CD14-positive monocyte (primary cell): ENCODE measurements around the gene TNNT3. TPM values are rescaled to one million over a fixed set of nuclear protein-coding genes. Genes with fewer than 3 reads are reported as not detected.
A peak's percentile ranks its signal among the peaks of the same experiment; 100 is the strongest.

Experiments
- DNase-seq, 3 donors: peaks; one replicate each; pipeline ENCODE4 v3.0.0-alpha.2; 2011 to 2022
- H2AFZ ChIP-seq: 2 replicates; pipeline ENCODE4 v1.6.0; 2012; ENCODE audit warnings: mild to moderate bottlenecking, low read depth, low read length, inconsistent platforms; ENCODE audit not compliant: insufficient read depth, poor library complexity, severe bottlenecking
- H3K27ac ChIP-seq, 2 donors: 1 replicate in 1 of 2; 2 replicates in 1 of 2; pipeline ENCODE4 v1.5.1; 2012 to 2013; ENCODE audit warnings: low read length in 2 of 2, control low read depth in 1 of 2, inconsistent platforms in 1 of 2, low read depth in 1 of 2, mild to moderate bottlenecking in 1 of 2
- H3K27me3 ChIP-seq, 2 donors: one replicate each; pipeline versions ENCODE4 v1.6.0 to v1.6.1; 2011 to 2013; ENCODE audit warnings: low read length in 2 of 2; ENCODE audit not compliant: control insufficient read depth in 2 of 2, insufficient read depth in 2 of 2
- H3K36me3 ChIP-seq, 2 donors: replicated peaks in 1 of 2; 1 replicate in 1 of 2; 2 replicates in 1 of 2; pipeline versions ENCODE4 v1.5.1 to v1.6.1; 2012 to 2013; ENCODE audit warnings: low read length in 2 of 2, control low read depth in 1 of 2, inconsistent platforms in 1 of 2, mild to moderate bottlenecking in 1 of 2; ENCODE audit not compliant: insufficient read depth in 2 of 2, control insufficient read depth in 1 of 2
- H3K4me1 ChIP-seq, 2 donors: 1 replicate in 1 of 2; 2 replicates in 1 of 2; pipeline versions ENCODE4 v1.5.1 to v1.6.1; 2012 to 2013; ENCODE audit warnings: low read length in 2 of 2, control low read depth in 1 of 2, inconsistent platforms in 1 of 2, mild to moderate bottlenecking in 1 of 2, moderate library complexity in 1 of 2; ENCODE audit not compliant: insufficient read depth in 2 of 2, control insufficient read depth in 1 of 2
- H3K4me2 ChIP-seq: replicated peaks from 2 replicates; pipeline ENCODE3; 2012; ENCODE audit warnings: low read length, moderate library complexity, mild to moderate bottlenecking; ENCODE audit not compliant: poor library complexity, severe bottlenecking; ENCODE audit errors: extremely low read depth
- H3K4me3 ChIP-seq, 3 experiments: fragments of 200-600 bp in 1 of 3; sonication (generic) in 1 of 3; replicated peaks in 1 of 3; 1 replicate in 2 of 3; 2 replicates in 1 of 3; pipeline ENCODE4 v1.5.1; 2011 to 2013; ENCODE audit warnings: low read length in 3 of 3, mild to moderate bottlenecking in 3 of 3, control low read depth in 2 of 3, low read depth in 2 of 3, inconsistent platforms in 1 of 3, moderate library complexity in 1 of 3
- H3K79me2 ChIP-seq: 2 replicates; pipeline ENCODE4 v1.6.0; 2012; ENCODE audit warnings: mild to moderate bottlenecking, control low read depth, inconsistent platforms, low read length, moderate library complexity; ENCODE audit not compliant: insufficient read depth
- H3K9ac ChIP-seq: 2 replicates; pipeline ENCODE4 v1.6.0; 2017; ENCODE audit warnings: low read length, mild to moderate bottlenecking; ENCODE audit not compliant: insufficient read depth, poor library complexity, severe bottlenecking
- H3K9me3 ChIP-seq, 2 donors: replicated peaks in 1 of 2; 1 replicate in 1 of 2; 2 replicates in 1 of 2; pipeline versions ENCODE4 v1.5.1 to v1.6.1; 2012 to 2013; ENCODE audit warnings: low read length in 2 of 2, control low read depth in 1 of 2; ENCODE audit not compliant: control insufficient read depth in 1 of 2, insufficient read depth in 1 of 2
- H4K20me1 ChIP-seq: 2 replicates; pipeline ENCODE4 v1.6.0; 2012; ENCODE audit warnings: mild to moderate bottlenecking, low read length, control low read depth, moderate library complexity; ENCODE audit not compliant: insufficient read depth
- H3K27ac Mint-ChIP-seq, 7 donors: one replicate each; pipeline ENCODE4 v1.8.0; 2020; ENCODE audit warnings: mild to moderate bottlenecking in 7 of 7, mixed read lengths in 7 of 7, moderate library complexity in 6 of 7, inconsistent platforms in 2 of 7
- H3K27me3 Mint-ChIP-seq, 3 donors: one replicate each; pipeline ENCODE4 v1.8.0; 2021 to 2022; ENCODE audit warnings: low read depth in 3 of 3, mild to moderate bottlenecking in 3 of 3, mixed read lengths in 3 of 3, moderate library complexity in 3 of 3, inconsistent platforms in 1 of 3
- H3K36me3 Mint-ChIP-seq, 2 donors: one replicate each; pipeline ENCODE4 v1.8.0; 2020; ENCODE audit warnings: mixed read lengths in 2 of 2, inconsistent platforms in 1 of 2, mild to moderate bottlenecking in 1 of 2
- H3K4me1 Mint-ChIP-seq: one replicate; pipeline ENCODE4 v1.8.0; 2020; ENCODE audit warnings: mild to moderate bottlenecking, mixed read lengths
- H3K4me3 Mint-ChIP-seq, 2 donors: one replicate each; pipeline ENCODE4 v1.8.0; 2020; ENCODE audit warnings: mild to moderate bottlenecking in 2 of 2, mixed read lengths in 2 of 2, moderate library complexity in 1 of 2
- H3K9me3 Mint-ChIP-seq, 7 donors: one replicate each; pipeline ENCODE4 v1.8.0; 2020 to 2022; ENCODE audit warnings: mixed read lengths in 7 of 7, mild to moderate bottlenecking in 6 of 7, moderate library complexity in 6 of 7, inconsistent platforms in 2 of 7
- CTCF ChIP-seq: fragments of 200-600 bp; IDR thresholded peaks from one replicate; pipeline ENCODE4 v1.8.0; 2022; ENCODE audit warnings: antibody characterized with exemption, mild to moderate bottlenecking
- WGBS: methylation state at CpG from one replicate; pipeline ENCODE4 v1.1.5; 2013; ENCODE audit warnings: missing lambda C conversion rate; ENCODE audit not compliant: insufficient coverage; 5-methylcytosine and 5-hydroxymethylcytosine counted together
- intact Hi-C, 2 donors: fragments of 100-400 bp; cut with micrococcal nuclease; formaldehyde crosslinking; loops; one replicate each; pipeline versions ENCODE4 v1.15.0 to v1.15.1; 2023
- polyA plus RNA-seq, 3 donors: library from polyadenylated mRNA; depleted of rRNA in 1 of 3; unstranded in 2 of 3; stranded (reverse) in 1 of 3; fragments of 300-500 nt in 2 of 3; fragments of >200 nt in 1 of 3; fragmentation: Illumina TruSeq in 2 of 3; gene quantifications; 1 replicate in 2 of 3; 2 replicates in 1 of 3; pipeline ENCODE4 v1.2.3, GENCODE V29; 2012 to 2021

The TNNT3 gene
- polyA plus RNA-seq, 3 donors = 1.4 TPM; not detected in 2

GRCh38 chr11:1942558-1943260 lies 23.2 kb downstream of the TNNT3 start:
- H3K4me2 ChIP-seq = no peak overlapping the region
- peak overlapping the region in 1 of 7 donors; percentile 24 for H3K27ac Mint-ChIP-seq
- no peak for TF ChIP-seq CTCF
- H3K4me3 Mint-ChIP-seq = no peak overlapping the region
- no peak overlapping the region for H3K4me3 ChIP-seq
- H3K9me3 Mint-ChIP-seq = no peaks in the 10 kb centered on the region
- 97% methylated on average over 6 of the region's 10 CpGs for WGBS
- no peaks in the 10 kb centered on the region for H3K4me1 ChIP-seq
- H4K20me1 ChIP-seq = no peaks in the 10 kb centered on the region
- no peak overlapping the region for H3K27ac ChIP-seq
- no peak for DNase-seq
- H3K27me3 Mint-ChIP-seq = peaks cover 0 to 6% (median 5%) of the 10 kb centered on the region in 3 donors
- H3K36me3 ChIP-seq = no peaks in the 10 kb centered on the region
- peaks cover 0 to 3% of the 10 kb centered on the region in 2 donors for H3K27me3 ChIP-seq
- no peaks in the 10 kb centered on the region for H3K36me3 Mint-ChIP-seq
- H3K9me3 ChIP-seq = no peaks in the 10 kb centered on the region
- intact Hi-C loops = no loop called here
- H2AFZ ChIP-seq = no peak overlapping the region
- H3K9ac ChIP-seq = no peak overlapping the region
- H3K4me1 Mint-ChIP-seq = peaks cover 5% of the 10 kb centered on the region
- no peaks in the 10 kb centered on the region for H3K79me2 ChIP-seq

GRCh38 chr11:1943576-1943975 lies 24.1 kb downstream of the TNNT3 start:
- no peak for DNase-seq
- intact Hi-C loops = no loop called here
- WGBS = 95% methylated on average over 12 of the region's 15 CpGs
- Mint-ChIP-seq H3K9me3 (no peaks in the 10 kb centered on the region), H3K36me3 (no peaks in the 10 kb centered on the region), H3K4me1 (peaks cover 5% of the 10 kb centered on the region), H3K4me3 (no peak overlapping the region), H3K27ac (no peak overlapping the region), H3K27me3 (peaks cover 0 to 5% (median 5%) of the 10 kb centered on the region in 3 donors)
- peaks cover 0 to 3% of the 10 kb centered on the region in 2 donors for H3K27me3 ChIP-seq
- H3K79me2 ChIP-seq = no peaks in the 10 kb centered on the region
- H3K4me1 ChIP-seq = no peaks in the 10 kb centered on the region
- H4K20me1 ChIP-seq = no peaks in the 10 kb centered on the region
- no peaks in the 10 kb centered on the region for H3K9me3 ChIP-seq
- no peak overlapping the region for H3K4me3 ChIP-seq
- H3K36me3 ChIP-seq = no peaks in the 10 kb centered on the region
- no peak overlapping the region for H3K27ac ChIP-seq
- no peak overlapping the region for H2AFZ ChIP-seq
- no peak overlapping the region for H3K4me2 ChIP-seq
- no peak for TF ChIP-seq CTCF
- H3K9ac ChIP-seq = no peak overlapping the region
